Measurements from ENCODE around the gene CTU2. TPM values are rescaled to one million over a fixed set of nuclear protein-coding genes. Genes with fewer than 3 reads are reported as not detected.

CTU2 gene
- total RNA-seq, 1 experiment from 2014 or later = 24.8 TPM

Small RNA genes within 50 kb of the gene (microRNA-seq; reads per million reads assigned to microRNA genes)
- 1.3 reads per million for gene MIR4722 (ENCODE audit: unreplicated experiment)

Other genes with a start within 250 kb of the CTU2 start
- 45.9 TPM for gene ZC3H18, start 136.1 kb upstream of the CTU2 start, total RNA-seq (2021; ENCODE audit: unreplicated experiment)
- not detected for gene IL17C, start 67.9 kb upstream of the CTU2 start, total RNA-seq (2021; ENCODE audit: unreplicated experiment)
- gene CYBA, start 55.5 kb upstream of the CTU2 start, total RNA-seq (2021; ENCODE audit: unreplicated experiment) = 233 TPM
- 96.8 TPM for gene MVD, start 43.4 kb upstream of the CTU2 start, total RNA-seq (2021; ENCODE audit: unreplicated experiment)
- not detected for gene SNAI3, start 20.0 kb upstream of the CTU2 start, total RNA-seq (2021; ENCODE audit: unreplicated experiment)
- 19.8 TPM for gene RNF166, start 95 bp upstream of the CTU2 start, total RNA-seq (2021; ENCODE audit: unreplicated experiment)
- 175 TPM for gene PIEZO1, start 78.7 kb downstream of the CTU2 start, total RNA-seq (2021; ENCODE audit: unreplicated experiment)
- 39.9 TPM for gene CDT1, start 97.3 kb downstream of the CTU2 start, total RNA-seq (2021; ENCODE audit: unreplicated experiment)
- gene APRT, start 105.4 kb downstream of the CTU2 start, total RNA-seq (2021; ENCODE audit: unreplicated experiment) = 231 TPM
- 81.6 TPM for gene GALNS, start 150.4 kb downstream of the CTU2 start, total RNA-seq (2021; ENCODE audit: unreplicated experiment)
- gene TRAPPC2L, start 150.6 kb downstream of the CTU2 start, total RNA-seq (2021; ENCODE audit: unreplicated experiment) = 73.8 TPM
- gene PABPN1L, start 160.2 kb downstream of the CTU2 start, total RNA-seq (2021; ENCODE audit: unreplicated experiment) = not detected